ENCODE measurements around the gene RABEPK.
"Not testable (repeated sequence)": the region's sequence is repeated elsewhere in the genome, so short reads cannot be mapped to it uniquely, and the experiment has no call there.

Gene RABEPK

GRCh38 chr9:125161284-125161918 lies 38.9 kb upstream of the RABEPK start:
- Histone ChIP-seq H3K4me3 (ENCODE audit: low read depth, low read length) (no peak overlapping the region), H3K4me1 (no peaks in the 10 kb centered on the region), H3K27me3 (no peaks in the 10 kb centered on the region), H3K36me3 (peaks cover 6% of the 10 kb centered on the region; the same call in 1 of the 2 replicates), H3K9me3 (no peaks in the 10 kb centered on the region)
- no peak for TF ChIP-seq CTCF (IDR thresholded peaks at IDR 0.05; ENCODE audit: low read depth, low read length)
- DNase-seq = no peak

DNA sequence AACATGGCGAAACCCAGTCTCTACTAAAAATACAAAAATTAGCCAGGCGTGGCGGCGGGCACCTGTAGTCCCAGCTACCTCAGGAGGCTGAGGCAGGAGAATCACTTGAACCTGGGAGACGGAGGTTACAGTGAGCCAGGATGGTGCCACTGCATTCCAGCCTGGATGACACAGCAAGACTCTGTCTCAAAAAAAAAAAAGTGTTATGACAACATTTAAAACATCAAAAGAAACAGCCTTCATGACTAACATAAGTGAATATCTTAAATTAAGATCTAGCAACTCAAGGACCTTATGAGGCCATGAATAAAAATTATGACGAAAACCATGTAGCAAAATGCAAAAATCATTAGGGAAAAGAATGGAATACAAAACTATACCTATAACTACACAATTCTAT lies 37.5 kb upstream of the RABEPK start:
- not testable (repeated sequence) for H3K36me3 ChIP-seq; H3K27me3 ChIP-seq; DNase-seq; H3K4me3 ChIP-seq (ENCODE audit: low read depth, low read length); H3K4me1 ChIP-seq; H3K9me3 ChIP-seq

DNA sequence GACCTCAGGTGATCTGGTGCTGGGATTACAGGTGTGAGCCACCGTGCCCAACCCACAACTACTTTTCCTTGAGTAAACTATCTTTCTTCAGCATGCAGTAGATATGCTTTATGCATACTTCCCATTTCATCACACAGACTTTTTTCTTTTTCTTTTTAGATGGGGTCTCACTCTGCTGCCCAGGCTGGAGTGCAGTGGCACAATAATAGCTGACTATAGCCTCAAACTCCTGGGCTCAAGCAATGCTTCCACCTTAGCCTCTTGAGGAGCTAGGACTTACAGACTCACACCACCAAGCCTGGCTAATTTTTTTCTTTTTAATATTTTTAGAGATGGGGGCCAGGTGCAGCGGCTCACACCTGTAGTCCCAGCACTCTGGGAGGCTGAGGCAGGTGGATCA lies 33.6 kb upstream of the RABEPK start:
- no peaks in the 10 kb centered on the region for H3K27me3 ChIP-seq
- peaks cover 19% of the 10 kb centered on the region for H3K36me3 ChIP-seq
- DNase-seq = no peak
- H3K4me3 ChIP-seq (ENCODE audit: low read depth, low read length) = no peak overlapping the region
- TF ChIP-seq CTCF (IDR thresholded peaks at IDR 0.05; ENCODE audit: low read depth, low read length) = no peak
- H3K9me3 ChIP-seq = no peaks in the 10 kb centered on the region
- no peaks in the 10 kb centered on the region for H3K4me1 ChIP-seq

- DNase-seq = no peak
- Histone ChIP-seq H3K4me1 (peaks cover 6% of the 10 kb centered on the region; the same call in 1 of the 2 replicates), H3K4me3 (ENCODE audit: low read depth, low read length) (no peak overlapping the region), H3K9me3 (no peaks in the 10 kb centered on the region), H3K27me3 (no peaks in the 10 kb centered on the region), H3K36me3 (peaks cover 22% of the 10 kb centered on the region)
- TF ChIP-seq CTCF (IDR thresholded peaks at IDR 0.05; ENCODE audit: low read depth, low read length) = no peak
Observed at GRCh38 chr9:125169895-125170294, 30.4 kb upstream of the RABEPK start.

GRCh38 chr9:125172031-125172755 lies 28.1 kb upstream of the RABEPK start:
- no peak for TF ChIP-seq CTCF (IDR thresholded peaks at IDR 0.05; ENCODE audit: low read depth, low read length)
- no peak for DNase-seq

GRCh38 chr9:125176636-125177035 lies 23.7 kb upstream of the RABEPK start:
- Histone ChIP-seq H3K4me3 (ENCODE audit: low read depth, low read length) (no peak overlapping the region), H3K9me3 (no peaks in the 10 kb centered on the region), H3K36me3 (peaks cover 3% of the 10 kb centered on the region), H3K4me1 (peaks cover 6% of the 10 kb centered on the region), H3K27me3 (no peaks in the 10 kb centered on the region)
- DNase-seq = no peak
- TF ChIP-seq CTCF (IDR thresholded peaks at IDR 0.05; ENCODE audit: low read depth, low read length) = no peak

More at GRCh38 chr9:125172031-125172755, 28.1 kb upstream of the RABEPK start:
- Histone ChIP-seq H3K9me3 (no peaks in the 10 kb centered on the region), H3K36me3 (peaks cover 22% of the 10 kb centered on the region), H3K27me3 (no peaks in the 10 kb centered on the region), H3K4me1 (peaks cover 6% of the 10 kb centered on the region), H3K4me3 (ENCODE audit: low read depth, low read length) (no peak overlapping the region)
